Esophagus squamous epithelium (tissue), 5 donors: ENCODE results near the gene IGF1R. TPM values are rescaled to one million over a fixed set of nuclear protein-coding genes. Genes with fewer than 3 reads are reported as not detected.
"Not testable (repeated sequence)": the region's sequence is repeated elsewhere in the genome, so short reads cannot be mapped to it uniquely, and the experiment has no call there.

Source experiments
- DNase-seq: peaks from one replicate; lab custom pipeline; 2025; lab: John Stamatoyannopoulos, UW
- H3K27ac ChIP-seq, 4 donors: fragments of 200-600 bp; sonication (generic); one replicate each; pipeline ENCODE4 v1.5.1; 2016 to 2019; ENCODE audit warnings: mild to moderate bottlenecking in 1 of 4
- H3K27me3 ChIP-seq, 4 donors: fragments of 200-600 bp; sonication (generic); 1 replicate in 3 of 4; 2 replicates in 1 of 4; pipeline versions ENCODE4 v1.5.1 to v1.6.0; 2017 to 2021; ENCODE audit warnings: antibody characterized with exemption in 1 of 4
- H3K36me3 ChIP-seq, 3 donors: fragments of 200-600 bp; sonication (generic); one replicate each; pipeline ENCODE4 v1.5.1; 2016 to 2019
- H3K4me1 ChIP-seq, 3 donors: fragments of 200-600 bp; sonication (generic); one replicate each; pipeline ENCODE4 v1.5.1; 2017 to 2019
- H3K4me3 ChIP-seq, 4 donors: fragments of 200-600 bp; sonication (generic); 1 replicate in 3 of 4; 2 replicates in 1 of 4; pipeline ENCODE4 v1.5.1; 2016 to 2019; ENCODE audit warnings: mild to moderate bottlenecking in 2 of 4, moderate library complexity in 1 of 4
- H3K9me3 ChIP-seq, 3 donors: fragments of 200-600 bp; sonication (generic); one replicate each; pipeline ENCODE4 v1.5.1; 2016 to 2019
- CTCF ChIP-seq, 6 experiments: fragments of 450-650 bp in 4 of 6; fragments of 200-600 bp in 2 of 6; sonication (generic) in 2 of 6; IDR thresholded peaks; one replicate each; pipeline ENCODE4 v1.5.1; 2016 to 2019; ENCODE audit warnings: antibody characterized with exemption in 6 of 6, mild to moderate bottlenecking in 4 of 6, moderate library complexity in 4 of 6
- POLR2A ChIP-seq, 4 donors: fragments of 450-650 bp; IDR thresholded peaks; one replicate each; pipeline ENCODE4 v1.6.1; 2017; ENCODE audit warnings: antibody characterized with exemption in 4 of 4, mild to moderate bottlenecking in 4 of 4, moderate library complexity in 3 of 4
- WGBS, 2 donors: methylation state at CpG; one replicate each; pipeline ENCODE4 v1.1.5; 2018; 5-methylcytosine and 5-hydroxymethylcytosine counted together
- intact Hi-C: fragments of 100-400 bp; cut with DNase I; formaldehyde crosslinking; loops from one replicate; pipeline ENCODE4 v1.15.0; 2022
- total RNA-seq, 4 donors: library from RNA; depleted of rRNA; stranded (reverse); fragments of >200 nt; gene quantifications; one replicate each; pipeline ENCODE4 v1.1.0, GENCODE V29; 2016
- donor health status: DM: yes; HTN: yes; CAD: no.

The IGF1R gene
- total RNA-seq, 4 donors from 2014 or later, result 20.5 to 54.8 (median 40.4) TPM

- Histone ChIP-seq H3K36me3 (no peaks in the 10 kb centered on the region), H3K27me3 (peaks cover 0 to 63% (median 7%) of the 10 kb centered on the region in 4 donors), H3K4me1 (no peaks in the 10 kb centered on the region), H3K4me3 (no peak overlapping the region), H3K27ac (no peak overlapping the region), H3K9me3 (no peaks in the 10 kb centered on the region)
- WGBS, 2 donors, result 74% methylated on average over 5 of the region's 5 CpGs
- TF ChIP-seq CTCF (IDR thresholded peaks at IDR 0.05), result no peak
- no peak for TF ChIP-seq POLR2A (IDR thresholded peaks at IDR 0.05)
- intact Hi-C loops, result no loop called here
- no peak for DNase-seq
Measured at GRCh38 chr15:98617328-98617980, 30.9 kb upstream of the IGF1R start.

- peaks cover 0 to 75% (median 7%) of the 10 kb centered on the region in 4 donors for H3K27me3 ChIP-seq
- H3K4me3 ChIP-seq, H3K36me3 ChIP-seq, intact Hi-C loops, DNase-seq, H3K4me1 ChIP-seq, H3K9me3 ChIP-seq, H3K27ac ChIP-seq: not testable (repeated sequence)
- WGBS, 2 donors, result 72 to 84% methylated on average over 7 to 13 of the region's 13 CpGs
Measured at GRCh38 chr15:98618576-98618975, 29.8 kb upstream of the IGF1R start.

- no peak overlapping the region for H3K27ac ChIP-seq
- no peak for TF ChIP-seq CTCF (IDR thresholded peaks at IDR 0.05)
- TF ChIP-seq POLR2A (IDR thresholded peaks at IDR 0.05), result no peak
- DNase-seq, result no peak
- no peaks in the 10 kb centered on the region for H3K4me1 ChIP-seq
- WGBS, 2 donors, result 80 to 89% methylated on average over 8 of the region's 8 CpGs
- H3K27me3 ChIP-seq, result peaks cover 0 to 89% (median 7%) of the 10 kb centered on the region in 4 donors
- no peaks in the 10 kb centered on the region for H3K9me3 ChIP-seq
- no peak overlapping the region for H3K4me3 ChIP-seq
- H3K36me3 ChIP-seq, result no peaks in the 10 kb centered on the region
- intact Hi-C loops, result no loop called here
Measured at GRCh38 chr15:98620020-98620419, 28.3 kb upstream of the IGF1R start.

- H3K36me3 ChIP-seq, result no peaks in the 10 kb centered on the region
- WGBS, 2 donors, result 38 to 47% methylated on average over 2 of the region's 2 CpGs
- H3K4me1 ChIP-seq, result no peaks in the 10 kb centered on the region
- H3K27ac ChIP-seq, result no peak overlapping the region
- no peaks in the 10 kb centered on the region for H3K9me3 ChIP-seq
- no peak overlapping the region for H3K4me3 ChIP-seq
- DNase-seq, result no peak
- intact Hi-C loops, result no loop called here
- no peak for TF ChIP-seq POLR2A (IDR thresholded peaks at IDR 0.05)
- TF ChIP-seq CTCF (IDR thresholded peaks at IDR 0.05), result no peak
- H3K27me3 ChIP-seq, result peaks cover 0 to 97% (median 7%) of the 10 kb centered on the region in 4 donors
Measured at GRCh38 chr15:98621021-98621420, 27.3 kb upstream of the IGF1R start.

GRCh38 chr15:98625614-98626013, 22.7 kb upstream of the IGF1R start:
- no peaks in the 10 kb centered on the region for H3K4me1 ChIP-seq

More at GRCh38 chr15:98625614-98626013, 22.7 kb upstream of the IGF1R start:
- intact Hi-C loops, result no loop called here
- H3K27me3 ChIP-seq, result peaks cover 0 to 78% (median 4%) of the 10 kb centered on the region in 4 donors
- no peak for DNase-seq
- H3K9me3 ChIP-seq, result no peaks in the 10 kb centered on the region
- no peaks in the 10 kb centered on the region for H3K36me3 ChIP-seq
- TF ChIP-seq CTCF (IDR thresholded peaks at IDR 0.05) (no peak), POLR2A (IDR thresholded peaks at IDR 0.05) (no peak)
- H3K4me3 ChIP-seq, result no peak overlapping the region
- WGBS, 2 donors, result 85 to 92% methylated on average over 7 to 9 of the region's 22 CpGs
- H3K27ac ChIP-seq, result no peak overlapping the region
